ENCODE data around the gene PRRC2C.

Gene PRRC2C

GRCh38 chr1:171641076-171641864, 155.9 kb downstream of the PRRC2C start:
- DNase-seq = no peak

DNA sequence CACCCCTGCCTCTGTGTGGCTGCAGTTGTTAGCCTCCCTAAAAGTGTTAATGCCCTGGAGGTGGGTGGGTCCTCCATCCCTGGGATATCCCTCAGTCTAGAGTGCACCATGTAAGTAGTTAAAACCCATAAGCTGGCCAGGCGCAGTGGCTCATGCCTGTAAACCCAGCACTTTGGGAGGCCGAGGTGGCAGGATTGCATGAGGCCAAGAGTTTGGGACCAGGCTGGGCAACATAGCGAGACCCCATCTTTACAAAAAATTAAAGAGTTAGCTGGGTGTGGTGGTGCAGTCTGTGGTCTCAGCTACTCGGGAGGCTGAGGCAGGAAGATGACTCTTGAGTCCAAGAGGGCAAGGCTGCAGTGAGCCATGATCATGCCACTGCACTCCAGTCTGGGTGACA, 156.9 kb downstream of the PRRC2C start:
- no peak for DNase-seq
